Measurements from ENCODE around the gene JAGN1.

DNA sequence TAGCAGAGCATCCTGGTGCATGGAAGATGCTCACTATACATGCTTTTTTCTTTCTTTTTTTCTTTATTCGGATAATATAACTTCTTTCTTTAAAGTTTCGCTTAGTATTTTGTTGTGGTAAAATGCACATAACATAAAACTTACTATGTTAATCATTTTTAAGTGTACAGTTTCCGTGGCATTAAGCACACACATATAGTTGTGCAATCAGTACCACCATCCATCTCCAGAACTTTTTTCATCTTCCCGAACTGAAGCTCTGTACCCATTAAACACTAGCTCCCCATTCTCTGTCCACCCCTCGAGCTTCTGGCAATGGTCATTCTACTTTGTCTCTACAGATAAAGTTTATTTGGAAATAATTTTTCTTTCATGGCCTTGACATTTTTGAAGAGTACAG lies 1.0 kb upstream of the JAGN1 start:
- TF ChIP-seq, protein P1, sequence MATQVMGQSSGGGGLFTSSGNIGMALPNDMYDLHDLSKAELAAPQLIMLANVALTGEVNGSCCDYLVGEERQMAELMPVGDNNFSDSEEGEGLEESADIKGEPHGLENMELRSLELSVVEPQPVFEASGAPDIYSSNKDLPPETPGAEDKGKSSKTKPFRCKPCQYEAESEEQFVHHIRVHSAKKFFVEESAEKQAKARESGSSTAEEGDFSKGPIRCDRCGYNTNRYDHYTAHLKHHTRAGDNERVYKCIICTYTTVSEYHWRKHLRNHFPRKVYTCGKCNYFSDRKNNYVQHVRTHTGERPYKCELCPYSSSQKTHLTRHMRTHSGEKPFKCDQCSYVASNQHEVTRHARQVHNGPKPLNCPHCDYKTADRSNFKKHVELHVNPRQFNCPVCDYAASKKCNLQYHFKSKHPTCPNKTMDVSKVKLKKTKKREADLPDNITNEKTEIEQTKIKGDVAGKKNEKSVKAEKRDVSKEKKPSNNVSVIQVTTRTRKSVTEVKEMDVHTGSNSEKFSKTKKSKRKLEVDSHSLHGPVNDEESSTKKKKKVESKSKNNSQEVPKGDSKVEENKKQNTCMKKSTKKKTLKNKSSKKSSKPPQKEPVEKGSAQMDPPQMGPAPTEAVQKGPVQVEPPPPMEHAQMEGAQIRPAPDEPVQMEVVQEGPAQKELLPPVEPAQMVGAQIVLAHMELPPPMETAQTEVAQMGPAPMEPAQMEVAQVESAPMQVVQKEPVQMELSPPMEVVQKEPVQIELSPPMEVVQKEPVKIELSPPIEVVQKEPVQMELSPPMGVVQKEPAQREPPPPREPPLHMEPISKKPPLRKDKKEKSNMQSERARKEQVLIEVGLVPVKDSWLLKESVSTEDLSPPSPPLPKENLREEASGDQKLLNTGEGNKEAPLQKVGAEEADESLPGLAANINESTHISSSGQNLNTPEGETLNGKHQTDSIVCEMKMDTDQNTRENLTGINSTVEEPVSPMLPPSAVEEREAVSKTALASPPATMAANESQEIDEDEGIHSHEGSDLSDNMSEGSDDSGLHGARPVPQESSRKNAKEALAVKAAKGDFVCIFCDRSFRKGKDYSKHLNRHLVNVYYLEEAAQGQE (IDR thresholded peaks at IDR 0.05; ENCODE audit: low read depth): no peak
- TF ChIP-seq, protein P2, sequence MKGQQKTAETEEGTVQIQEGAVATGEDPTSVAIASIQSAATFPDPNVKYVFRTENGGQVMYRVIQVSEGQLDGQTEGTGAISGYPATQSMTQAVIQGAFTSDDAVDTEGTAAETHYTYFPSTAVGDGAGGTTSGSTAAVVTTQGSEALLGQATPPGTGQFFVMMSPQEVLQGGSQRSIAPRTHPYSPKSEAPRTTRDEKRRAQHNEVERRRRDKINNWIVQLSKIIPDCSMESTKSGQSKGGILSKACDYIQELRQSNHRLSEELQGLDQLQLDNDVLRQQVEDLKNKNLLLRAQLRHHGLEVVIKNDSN (IDR thresholded peaks at IDR 0.05): no peak
- TF ChIP-seq CEBPB (IDR thresholded peaks at IDR 0.05): no peak
- no peak for TF ChIP-seq EP300 (IDR thresholded peaks at IDR 0.05; ENCODE audit: borderline replicate concordance)
- TF ChIP-seq EGR1 (IDR thresholded peaks at IDR 0.05): no peak
- no peak for TF ChIP-seq CREB1 (IDR thresholded peaks at IDR 0.05; ENCODE audit: low read depth)
- no peak for TF ChIP-seq TCF12 (IDR thresholded peaks at IDR 0.05; ENCODE audit: low read depth)
- TF ChIP-seq YY1 (IDR thresholded peaks at IDR 0.05; ENCODE audit: low read depth): no peak
- no peak for TF ChIP-seq RAD21 (IDR thresholded peaks at IDR 0.05; ENCODE audit: low read depth)
- TF ChIP-seq, protein P3, sequence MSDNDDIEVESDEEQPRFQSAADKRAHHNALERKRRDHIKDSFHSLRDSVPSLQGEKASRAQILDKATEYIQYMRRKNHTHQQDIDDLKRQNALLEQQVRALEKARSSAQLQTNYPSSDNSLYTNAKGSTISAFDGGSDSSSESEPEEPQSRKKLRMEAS (IDR thresholded peaks at IDR 0.05): no peak
- TF ChIP-seq NFIC (IDR thresholded peaks at IDR 0.05): no peak
- no peak for TF ChIP-seq TEAD4 (IDR thresholded peaks at IDR 0.05)
- TF ChIP-seq TAF1 (IDR thresholded peaks at IDR 0.05; ENCODE audit: low read depth): no peak

All from Ishikawa (cell line).